Measurements from ENCODE around the gene CST8.

- no peak for TF ChIP-seq EZH2 (IDR thresholded peaks at IDR 0.05; ENCODE audit: borderline replicate concordance, low read length)
- no peak for TF ChIP-seq CTCF (conservative IDR thresholded peaks at IDR 0.05 in 1 of 2, IDR thresholded peaks at IDR 0.05 in 1 of 2; ENCODE audit: extremely low read depth in 1 of 2, insufficient read depth in 1 of 2, low read depth in 1 of 2, low read length in 2 of 2)
These were observed 15.5 kb upstream of the CST8 start for GRCh38 chr20:23475395-23475794.

All from mammary epithelial cell (primary cell).